GM12874 (cell line): ENCODE measurements around the gene UNC5B.

Source experiments
- TF ChIP-seq, protein P1 (sequence below): IDR thresholded peaks from 2 replicates; pipeline ENCODE4 v1.5.1; 2011; ENCODE audit warnings: low read depth, mild to moderate bottlenecking, control low read depth, low read length, moderate library complexity; ENCODE audit not compliant: insufficient read depth

UNC5B gene

DNA sequence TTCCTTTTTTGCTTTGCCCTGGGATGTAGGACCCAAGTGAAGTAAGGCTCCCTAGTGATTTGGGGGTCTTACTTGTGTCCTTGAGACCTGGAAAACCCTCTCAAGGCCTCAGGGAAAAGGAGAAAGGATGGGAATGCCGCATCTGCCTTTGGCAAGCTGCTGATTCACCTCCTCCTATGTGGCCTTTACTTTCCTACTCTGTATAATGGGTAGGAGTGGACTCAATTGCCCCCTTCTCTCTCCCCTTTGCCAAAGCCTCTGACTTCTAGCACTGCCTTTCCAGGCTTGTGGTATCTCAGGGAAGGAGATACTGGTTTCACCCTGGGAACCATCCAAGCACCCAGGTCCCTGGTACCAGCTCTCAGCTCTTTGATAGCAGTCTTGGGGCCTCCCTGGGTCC, 35.4 kb downstream of the UNC5B start:
- TF ChIP-seq, protein P1, sequence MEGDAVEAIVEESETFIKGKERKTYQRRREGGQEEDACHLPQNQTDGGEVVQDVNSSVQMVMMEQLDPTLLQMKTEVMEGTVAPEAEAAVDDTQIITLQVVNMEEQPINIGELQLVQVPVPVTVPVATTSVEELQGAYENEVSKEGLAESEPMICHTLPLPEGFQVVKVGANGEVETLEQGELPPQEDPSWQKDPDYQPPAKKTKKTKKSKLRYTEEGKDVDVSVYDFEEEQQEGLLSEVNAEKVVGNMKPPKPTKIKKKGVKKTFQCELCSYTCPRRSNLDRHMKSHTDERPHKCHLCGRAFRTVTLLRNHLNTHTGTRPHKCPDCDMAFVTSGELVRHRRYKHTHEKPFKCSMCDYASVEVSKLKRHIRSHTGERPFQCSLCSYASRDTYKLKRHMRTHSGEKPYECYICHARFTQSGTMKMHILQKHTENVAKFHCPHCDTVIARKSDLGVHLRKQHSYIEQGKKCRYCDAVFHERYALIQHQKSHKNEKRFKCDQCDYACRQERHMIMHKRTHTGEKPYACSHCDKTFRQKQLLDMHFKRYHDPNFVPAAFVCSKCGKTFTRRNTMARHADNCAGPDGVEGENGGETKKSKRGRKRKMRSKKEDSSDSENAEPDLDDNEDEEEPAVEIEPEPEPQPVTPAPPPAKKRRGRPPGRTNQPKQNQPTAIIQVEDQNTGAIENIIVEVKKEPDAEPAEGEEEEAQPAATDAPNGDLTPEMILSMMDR = no peak

DNA sequence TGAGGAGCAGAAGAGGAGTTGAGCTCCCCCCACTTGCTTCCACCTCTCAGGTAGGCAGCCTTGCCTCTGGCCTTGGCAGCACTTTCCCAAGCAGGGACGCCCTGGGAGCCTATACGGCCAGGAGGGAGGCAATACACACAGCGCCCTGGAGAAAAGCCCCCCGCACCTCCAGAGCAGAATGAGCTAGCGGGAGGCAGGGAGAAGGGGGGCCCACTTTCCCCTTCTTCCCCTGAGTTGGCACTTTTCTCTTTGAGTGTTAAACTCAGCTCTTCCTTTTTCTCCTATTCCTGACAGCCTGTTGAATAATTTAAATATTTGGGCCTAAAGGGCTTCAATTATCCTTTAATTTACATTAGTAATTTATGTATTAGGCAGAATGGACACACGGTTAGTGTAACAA, 35.8 kb downstream of the UNC5B start:
- TF ChIP-seq, protein P1 = no peak

DNA sequence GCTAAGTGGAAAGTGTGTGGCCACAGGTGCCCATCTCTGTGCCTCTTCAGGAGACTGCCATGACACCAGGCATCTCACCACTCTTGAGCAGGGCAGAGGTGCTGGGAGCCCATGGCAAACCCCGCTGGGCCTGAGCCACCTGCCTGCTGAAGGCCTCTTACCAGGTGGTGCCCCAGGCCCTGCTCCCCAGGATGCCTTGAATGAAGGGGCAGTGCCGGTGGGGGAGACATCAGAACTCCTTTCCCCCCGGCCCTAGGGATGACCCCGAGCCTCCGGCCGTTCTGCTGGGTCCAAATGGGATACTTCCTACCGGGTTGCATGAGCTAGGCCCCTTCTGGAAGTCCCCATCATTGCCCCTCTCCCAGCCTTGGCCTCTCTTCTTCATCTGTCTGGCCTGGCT, 37.6 kb downstream of the UNC5B start:
- TF ChIP-seq, protein P1 = no peak

DNA sequence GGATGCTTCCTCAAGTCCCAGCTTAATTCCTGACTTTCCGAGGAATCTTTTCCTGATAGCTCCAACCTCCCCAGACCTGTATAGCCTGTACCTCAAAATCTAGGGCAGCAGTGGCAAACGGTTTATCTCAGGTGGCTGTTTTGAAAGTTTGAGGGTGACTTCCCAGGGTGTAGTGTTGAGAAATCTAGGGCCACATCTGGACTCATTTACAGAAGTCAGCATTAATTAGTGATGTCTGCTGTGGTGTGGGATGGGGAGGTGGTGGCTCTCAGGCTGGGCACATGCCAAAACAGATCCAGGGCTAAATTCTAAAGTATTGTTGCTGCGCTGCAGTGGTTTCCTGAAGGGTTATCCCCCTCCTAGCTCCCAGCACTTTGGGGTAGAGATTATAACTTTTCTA, 38.0 kb downstream of the UNC5B start:
- TF ChIP-seq, protein P1 = no peak

DNA sequence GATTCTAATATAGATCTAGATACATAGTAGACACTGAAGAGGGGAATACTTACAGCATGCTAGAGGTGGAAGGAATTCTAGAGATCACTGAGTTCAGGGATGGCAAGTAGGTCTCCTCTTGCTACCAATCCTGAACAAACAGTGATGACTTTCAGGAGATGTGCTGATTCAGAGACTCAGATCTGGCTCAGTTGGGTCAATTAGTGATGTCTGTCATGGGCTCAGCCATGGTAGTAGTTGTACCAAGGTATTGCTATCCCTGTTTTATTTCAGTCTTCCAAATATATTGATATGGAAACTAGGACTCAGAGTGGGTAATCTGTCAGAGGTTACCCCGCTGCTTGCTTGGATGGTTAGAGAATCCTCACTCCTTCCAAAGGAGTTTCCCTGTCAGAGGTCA, 38.5 kb downstream of the UNC5B start:
- TF ChIP-seq, protein P1 = no peak

DNA sequence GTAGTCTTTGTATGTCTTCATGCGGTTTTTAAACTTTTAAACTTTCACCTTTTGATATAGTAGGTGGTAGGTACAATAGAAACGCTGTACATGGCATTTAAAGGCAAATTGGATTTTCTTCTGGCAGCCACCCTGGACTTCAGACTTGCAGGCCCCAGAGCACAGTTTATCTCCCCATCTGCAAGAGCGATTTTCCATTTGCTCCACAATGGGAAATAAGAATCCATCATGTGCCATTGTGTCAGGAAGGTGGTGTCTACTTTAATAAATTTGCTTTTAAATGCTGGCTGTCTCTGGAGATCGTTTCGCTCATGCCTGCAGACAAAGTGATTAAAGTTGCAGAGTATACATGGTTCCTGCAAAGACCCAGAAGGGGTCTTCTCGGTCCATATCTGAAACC, 38.9 kb downstream of the UNC5B start:
- TF ChIP-seq, protein P1 = no peak

DNA sequence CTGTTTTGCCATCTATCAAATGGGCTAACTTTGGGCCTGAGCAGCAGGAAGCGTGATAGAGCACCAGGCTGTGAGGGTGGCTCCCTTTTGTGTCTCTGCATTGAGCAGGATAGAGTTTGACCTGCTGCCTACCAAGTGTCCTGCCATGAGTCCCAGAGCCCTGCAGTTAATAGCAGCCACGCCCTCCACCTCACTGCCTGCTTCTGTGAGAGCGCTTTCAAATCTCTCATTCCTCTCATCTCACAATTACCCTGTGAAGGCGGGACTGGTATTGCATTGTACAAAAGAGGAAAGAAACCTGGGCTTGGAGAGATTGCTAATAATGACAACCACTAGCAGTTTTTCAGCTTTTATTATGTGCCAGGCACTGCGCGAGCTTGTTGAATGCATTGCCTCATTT, 39.9 kb downstream of the UNC5B start:
- TF ChIP-seq, protein P1 = no peak
